Measurements from ENCODE around the gene AKAP9. TPM values are rescaled to one million over a fixed set of nuclear protein-coding genes. Genes with fewer than 3 reads are reported as not detected.
"Not testable (repeated sequence)": the region's sequence is repeated elsewhere in the genome, so short reads cannot be mapped to it uniquely, and the experiment has no call there.

AKAP9 gene
- total and polyA plus RNA-seq, 9 of the 15 experiments (the other 6 are each of a cell fraction or from before 2014, with no cell fraction given): 25.5 to 80.9 (median 46.3) TPM

DNA sequence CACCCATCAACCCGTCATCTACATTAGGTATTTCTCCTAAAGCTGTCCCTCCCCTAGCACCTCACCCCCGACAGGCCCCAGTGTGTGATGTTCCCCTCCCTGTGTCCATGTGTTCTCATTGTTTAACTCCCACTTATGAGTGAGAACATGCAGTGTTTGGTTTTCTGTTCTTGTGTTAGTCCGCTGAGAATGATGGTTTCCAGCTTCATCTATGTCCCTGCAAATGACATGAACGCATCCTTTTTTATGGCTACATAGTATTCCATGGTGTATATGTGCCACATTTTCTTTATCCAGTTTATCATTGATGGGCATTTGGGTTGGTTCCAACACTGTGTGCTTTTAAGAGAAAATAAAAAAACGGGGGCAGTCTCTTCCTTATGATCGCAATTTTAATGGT, 143.3 kb downstream of the AKAP9 start:
- H3K9me3 ChIP-seq (replicated peaks; ENCODE audit: control insufficient read depth, insufficient read depth, low read depth, low read length); H2AFZ ChIP-seq (ENCODE audit: low read depth, low read length); H3K79me2 ChIP-seq (ENCODE audit: control insufficient read depth, insufficient read depth, low read length); intact Hi-C loops (cut with micrococcal nuclease); H3K9me1 ChIP-seq (ENCODE audit: control insufficient read depth, insufficient read depth, low read length); DNase-seq (ENCODE audit: extremely low read depth in 1 of 4, low spot score in 3 of 4); H4K20me1 ChIP-seq (replicated peaks; ENCODE audit: control insufficient read depth, insufficient read depth, low read length); POLR2A ChIA-PET; FAIRE-seq; H3K4me1 ChIP-seq (replicated peaks in 1 of 2; ENCODE audit: control insufficient read depth in 2 of 2, insufficient read depth in 2 of 2, low read length in 2 of 2); H3K27ac ChIP-seq (ENCODE audit: extremely low read depth, low read depth, low read length); H3K27me3 ChIP-seq (ENCODE audit: control insufficient read depth in 2 of 2, insufficient read depth in 2 of 2, low read length in 2 of 2); H3K4me3 ChIP-seq; CTCF ChIA-PET (ENCODE audit: low intra/inter-chr PET ratio); H3K4me2 ChIP-seq (ENCODE audit: insufficient read depth, low read length); ATAC-seq; H3K9ac ChIP-seq (ENCODE audit: insufficient read depth in 1 of 2, low read depth in 2 of 2, low read length in 2 of 2); BruUV-seq (replicated peaks); in situ Hi-C loops (cut with MboI): not testable (repeated sequence)
- 94% methylated on average over 6 of the region's 6 CpGs for WGBS (ENCODE audit: insufficient coverage, low coverage, missing lambda C conversion rate)
- peaks cover 62% of the 10 kb centered on the region for H3K36me3 ChIP-seq (ENCODE audit: control insufficient read depth, insufficient read depth, low read length)
- TF ChIP-seq ZNF146 (CRISPR knock-in tag; IDR thresholded peaks at IDR 0.05; ENCODE audit: unreplicated experiment): peak; percentile 72

DNA sequence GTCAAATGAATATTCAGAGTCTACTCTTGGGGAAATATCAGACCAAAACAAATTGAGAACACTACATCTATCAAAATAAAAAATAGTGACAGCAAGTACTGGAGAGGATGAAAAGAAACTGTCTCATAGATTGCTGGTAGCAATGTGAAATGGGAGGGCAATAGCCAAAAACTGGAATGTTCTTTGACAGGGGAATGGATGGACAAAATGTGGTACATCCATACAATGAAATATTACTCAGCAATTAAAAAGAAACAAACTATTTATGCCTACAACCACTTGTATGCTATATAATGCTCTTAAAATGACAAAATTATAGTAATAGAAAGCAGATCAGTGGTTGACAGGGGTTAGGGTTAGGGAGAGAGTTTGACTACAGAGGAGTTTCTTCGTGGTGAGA, 147.6 kb downstream of the AKAP9 start:
- no peak overlapping the region for H3K4me2 ChIP-seq (ENCODE audit: insufficient read depth, low read length)
- 89% methylated on average over 1 of the region's 1 CpG for WGBS (ENCODE audit: insufficient coverage, low coverage, missing lambda C conversion rate)
- no peaks in the 10 kb centered on the region for H3K27me3 ChIP-seq (ENCODE audit: control insufficient read depth in 2 of 2, insufficient read depth in 2 of 2, low read length in 2 of 2)
- H3K36me3 ChIP-seq (ENCODE audit: control insufficient read depth, insufficient read depth, low read length): peaks cover 66% of the 10 kb centered on the region
- no peak overlapping the region for H3K9ac ChIP-seq (ENCODE audit: insufficient read depth in 1 of 2, low read depth in 2 of 2, low read length in 2 of 2)
- in situ Hi-C loops (cut with MboI) (no loop called here), intact Hi-C loops (cut with micrococcal nuclease) (no loop called here)
- no peak overlapping the region for H2AFZ ChIP-seq (ENCODE audit: low read depth, low read length)
- H4K20me1 ChIP-seq (replicated peaks; ENCODE audit: control insufficient read depth, insufficient read depth, low read length): no peaks in the 10 kb centered on the region
- POLR2A ChIA-PET: no interaction called here
- no peaks in the 10 kb centered on the region for H3K4me1 ChIP-seq (replicated peaks in 1 of 2; ENCODE audit: control insufficient read depth in 2 of 2, insufficient read depth in 2 of 2, low read length in 2 of 2)
- no peak for DNase-seq (ENCODE audit: extremely low read depth in 1 of 4, low spot score in 3 of 4)
- H3K27ac ChIP-seq (ENCODE audit: extremely low read depth, low read depth, low read length): no peak overlapping the region
- CTCF ChIA-PET (ENCODE audit: low intra/inter-chr PET ratio): no interaction called here
- no peak for FAIRE-seq
- BruUV-seq (replicated peaks): no TSS peak
- no peaks in the 10 kb centered on the region for H3K79me2 ChIP-seq (ENCODE audit: control insufficient read depth, insufficient read depth, low read length)
- ATAC-seq: no peak
- TF ChIP-seq MTA1 (IDR thresholded peaks at IDR 0.05; ENCODE audit: borderline replicate concordance) (no peak), ZNF146 (CRISPR knock-in tag; IDR thresholded peaks at IDR 0.05; ENCODE audit: unreplicated experiment) (peak; percentile 32), FOXK2 (conservative IDR thresholded peaks at IDR 0.05 in 1 of 2, IDR thresholded peaks at IDR 0.05 in 1 of 2; ENCODE audit: low read depth in 2 of 2) (no peak), SMC3 (conservative IDR thresholded peaks at IDR 0.05; ENCODE audit: insufficient read depth, low read depth, low read length) (no peak), HNRNPH1 (optimal IDR thresholded peaks at IDR 0.05; ENCODE audit: low read depth, low read length) (no peak)
- TF ChIP-seq, protein P1, sequence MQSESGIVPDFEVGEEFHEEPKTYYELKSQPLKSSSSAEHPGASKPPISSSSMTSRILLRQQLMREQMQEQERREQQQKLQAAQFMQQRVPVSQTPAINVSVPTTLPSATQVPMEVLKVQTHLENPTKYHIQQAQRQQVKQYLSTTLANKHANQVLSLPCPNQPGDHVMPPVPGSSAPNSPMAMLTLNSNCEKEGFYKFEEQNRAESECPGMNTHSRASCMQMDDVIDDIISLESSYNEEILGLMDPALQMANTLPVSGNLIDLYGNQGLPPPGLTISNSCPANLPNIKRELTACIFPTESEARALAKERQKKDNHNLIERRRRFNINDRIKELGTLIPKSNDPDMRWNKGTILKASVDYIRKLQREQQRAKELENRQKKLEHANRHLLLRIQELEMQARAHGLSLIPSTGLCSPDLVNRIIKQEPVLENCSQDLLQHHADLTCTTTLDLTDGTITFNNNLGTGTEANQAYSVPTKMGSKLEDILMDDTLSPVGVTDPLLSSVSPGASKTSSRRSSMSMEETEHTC (IDR thresholded peaks at IDR 0.05): no peak
- H3K9me3 ChIP-seq (replicated peaks; ENCODE audit: control insufficient read depth, insufficient read depth, low read depth, low read length): no peaks in the 10 kb centered on the region
- no peaks in the 10 kb centered on the region for H3K9me1 ChIP-seq (ENCODE audit: control insufficient read depth, insufficient read depth, low read length)
- no peak overlapping the region for H3K4me3 ChIP-seq
